Medulla oblongata (tissue), 1 donor: ENCODE measurements around the gene LITAFD.
"Not testable (repeated sequence)": the region's sequence is repeated elsewhere in the genome, so short reads cannot be mapped to it uniquely, and the experiment has no call there.

Experiments
- DNase-seq: peaks from one replicate; pipeline ENCODE4 v3.0.0-alpha.2; 2015; ENCODE audit errors: extremely low spot score

Gene LITAFD

DNA sequence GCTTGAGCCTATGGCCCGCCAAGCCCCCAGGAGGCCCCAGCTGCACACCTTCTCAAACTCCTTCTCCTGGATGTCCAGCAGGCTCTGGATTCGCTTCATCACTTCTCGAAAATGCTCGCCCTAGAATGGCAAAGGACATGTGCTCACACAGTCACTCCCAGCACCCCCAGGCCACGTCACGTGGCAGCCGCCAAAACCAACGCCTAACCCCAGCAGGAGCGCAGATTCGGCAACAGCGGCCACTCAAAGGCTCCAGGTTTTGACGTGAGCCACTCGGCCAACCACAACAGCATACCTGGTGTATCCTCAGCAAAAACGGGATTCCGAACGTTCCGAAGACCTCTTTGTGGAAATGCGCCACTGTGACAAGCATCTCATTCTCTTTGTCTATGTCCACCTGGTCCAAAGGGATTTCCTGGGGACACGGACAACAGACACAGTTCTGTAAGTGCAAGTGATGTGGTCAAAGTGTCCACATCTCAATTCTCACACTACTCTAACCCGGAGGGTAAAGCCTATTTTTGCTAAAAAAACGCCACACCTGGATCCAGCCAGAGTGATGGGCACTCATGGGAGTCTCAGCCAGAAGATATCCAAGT lies 12.7 kb downstream of the LITAFD start:
- DNase-seq = no peak

DNA sequence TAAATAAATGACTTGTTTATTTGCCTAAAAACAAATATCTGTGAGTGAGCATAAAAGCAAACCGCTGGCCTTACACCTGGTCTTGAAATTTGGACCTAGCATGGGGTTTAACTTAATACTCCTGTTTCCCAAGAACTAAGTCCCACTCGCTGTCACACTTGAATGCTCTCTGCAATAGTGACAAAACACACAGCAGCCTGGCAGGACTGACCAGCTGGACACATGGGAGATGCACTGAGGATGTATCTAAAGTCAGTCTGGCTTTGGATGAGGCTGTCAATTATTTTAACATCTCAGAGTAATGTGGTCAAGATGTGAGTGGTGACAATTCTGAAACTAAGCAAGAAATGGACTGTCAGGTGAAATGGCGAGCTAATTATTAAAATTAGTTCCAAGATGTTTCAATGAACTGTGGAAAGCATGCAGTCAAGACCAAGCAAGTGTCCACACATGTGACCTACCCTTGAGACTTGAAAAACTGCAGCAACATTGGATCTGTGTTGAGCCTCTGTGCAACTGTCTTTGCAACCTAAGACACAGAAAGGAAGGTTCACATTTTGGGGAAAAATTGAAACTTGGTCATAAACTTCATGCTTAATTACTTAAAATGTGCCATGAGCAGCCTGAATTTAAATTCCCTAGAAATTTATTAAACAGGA lies 16.6 kb downstream of the LITAFD start:
- DNase-seq = no peak

DNA sequence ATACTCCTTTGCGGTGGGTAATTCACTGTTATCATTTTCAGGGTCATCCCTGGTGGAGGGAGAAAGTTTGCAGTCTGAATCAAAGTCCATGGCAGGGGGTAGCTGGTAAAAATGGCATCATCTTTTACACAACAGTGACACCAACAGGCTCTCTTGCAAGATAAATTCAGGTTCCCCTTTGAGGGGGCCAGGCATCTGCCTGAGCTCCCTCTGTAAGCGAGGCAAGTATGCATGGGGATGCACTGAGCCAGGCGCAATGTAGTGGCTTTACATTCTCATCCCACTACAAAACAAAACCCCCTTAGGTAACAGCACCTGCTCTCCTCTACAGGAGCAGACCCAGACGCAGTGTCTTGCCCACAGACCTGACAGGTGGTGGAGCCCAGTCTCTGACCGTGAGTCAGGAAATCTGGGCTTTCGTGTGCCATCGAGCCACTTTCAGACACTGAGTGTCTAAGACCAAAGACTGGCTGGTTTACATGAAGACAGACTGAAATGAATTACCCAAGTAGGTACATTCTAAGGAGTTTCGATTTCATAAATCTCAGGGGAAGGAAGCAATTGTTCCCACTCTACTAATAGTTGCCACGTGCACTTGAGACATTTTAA lies 17.7 kb downstream of the LITAFD start:
- DNase-seq = no peak

DNA sequence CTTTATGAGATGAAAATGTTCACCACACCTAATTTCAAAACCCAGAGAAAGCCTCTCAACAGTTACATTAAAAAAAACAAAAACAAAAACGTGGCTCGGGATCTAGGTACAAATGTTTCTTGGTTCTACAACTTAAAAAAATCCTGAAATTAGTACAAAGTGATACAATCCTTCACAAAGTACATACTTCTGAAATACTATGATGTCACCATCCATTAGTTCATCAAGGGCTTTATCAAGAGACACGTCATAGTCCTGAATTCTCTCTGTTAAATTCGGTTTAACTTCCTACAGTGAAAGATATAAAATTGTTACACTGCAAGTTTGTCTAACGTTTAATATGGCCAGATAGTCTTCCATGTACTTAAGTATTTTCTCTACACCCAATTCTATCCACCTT lies 18.2 kb downstream of the LITAFD start:
- no peak for DNase-seq

DNA sequence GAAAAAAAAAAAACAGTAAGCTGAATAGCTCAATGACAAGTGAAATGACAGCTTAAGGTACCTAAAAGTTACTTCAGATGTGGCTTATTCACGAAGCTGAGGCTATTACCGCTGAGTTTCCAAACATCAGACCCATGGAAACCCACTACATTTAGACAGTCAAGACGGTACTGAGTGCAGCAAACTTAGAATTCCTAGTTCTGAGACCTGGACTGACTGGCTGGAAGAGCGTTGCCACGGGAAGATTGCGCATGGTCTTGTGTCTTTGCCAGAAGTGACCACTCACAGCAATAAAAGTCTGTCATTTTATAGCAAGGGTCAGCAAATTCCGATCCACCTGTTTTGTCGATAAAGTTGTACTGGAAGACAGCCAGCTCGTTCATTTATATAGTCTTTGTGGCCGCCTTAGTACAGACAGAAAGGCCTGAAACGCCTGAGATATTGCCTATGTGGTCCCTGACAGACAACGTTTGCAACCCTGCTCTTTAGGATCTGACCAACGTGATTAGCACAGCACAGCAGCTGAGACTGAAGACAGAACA lies 19.2 kb downstream of the LITAFD start:
- no peak for DNase-seq

DNA sequence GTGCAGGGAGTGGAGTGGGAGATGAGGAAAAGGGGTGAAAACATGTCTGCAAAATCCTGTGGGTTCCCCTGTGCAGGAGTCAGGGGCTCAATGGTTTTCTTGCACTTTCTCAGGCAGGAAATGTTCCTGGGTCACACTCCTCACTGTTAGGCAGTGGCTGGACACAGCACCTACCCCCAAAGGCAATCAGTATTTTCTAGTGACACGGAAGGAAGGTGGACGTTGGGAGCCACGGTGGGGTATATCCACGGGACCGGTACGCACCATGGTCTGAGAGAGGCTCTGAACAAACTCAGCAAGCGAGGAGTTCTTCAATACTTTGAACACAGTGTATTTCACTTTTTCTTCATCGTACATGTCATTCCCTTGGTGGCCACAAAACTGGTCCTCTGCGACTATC lies 20.9 kb downstream of the LITAFD start:
- DNase-seq = no peak

DNA sequence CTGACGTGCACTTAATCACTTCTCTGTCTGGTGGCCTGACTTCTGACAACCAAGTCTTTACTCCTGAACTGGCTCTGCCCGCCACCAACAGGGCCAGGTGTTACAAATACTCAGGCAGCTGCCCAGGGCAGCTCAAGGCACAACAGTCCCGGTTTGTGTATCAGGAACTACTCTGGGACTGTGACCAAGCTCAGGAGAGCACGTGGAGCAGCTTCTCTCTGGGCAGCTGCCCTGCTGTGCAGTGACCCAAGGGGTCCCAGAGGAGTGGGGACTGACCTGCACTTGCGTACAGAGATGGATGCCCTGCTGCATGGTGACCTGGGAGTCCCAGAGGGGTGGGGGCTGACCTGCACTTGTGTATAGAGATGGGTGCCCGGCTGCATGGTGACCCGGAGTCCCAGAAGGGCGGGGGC lies 21.9 kb downstream of the LITAFD start:
- no peak for DNase-seq

DNA sequence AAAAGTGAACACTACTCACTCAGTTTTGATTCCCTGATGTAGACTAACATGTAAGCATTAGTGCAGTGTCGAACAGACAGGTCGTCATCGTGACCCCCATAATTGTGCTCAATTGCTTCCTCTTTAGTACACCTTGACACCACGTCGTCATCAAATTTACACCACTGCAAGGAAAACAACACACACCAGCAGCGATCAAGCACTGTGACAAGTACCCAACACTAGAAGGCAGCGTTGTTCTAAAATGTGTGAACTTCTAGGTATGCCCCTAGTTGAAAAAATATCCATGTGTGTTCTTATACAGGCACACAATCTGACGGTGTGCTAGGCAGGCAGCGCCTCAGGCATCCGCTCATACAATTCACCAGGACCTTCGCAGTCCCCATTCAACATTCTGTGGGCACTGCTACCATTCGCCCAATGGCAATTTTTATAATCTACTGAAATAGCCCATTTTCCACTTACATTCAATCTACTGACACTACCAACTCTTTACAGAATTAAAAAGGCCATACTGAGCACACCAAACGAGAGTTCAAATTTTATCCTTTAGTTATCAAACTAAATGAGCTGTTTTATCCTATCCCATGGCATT lies 23.1 kb downstream of the LITAFD start:
- no peak for DNase-seq

DNA sequence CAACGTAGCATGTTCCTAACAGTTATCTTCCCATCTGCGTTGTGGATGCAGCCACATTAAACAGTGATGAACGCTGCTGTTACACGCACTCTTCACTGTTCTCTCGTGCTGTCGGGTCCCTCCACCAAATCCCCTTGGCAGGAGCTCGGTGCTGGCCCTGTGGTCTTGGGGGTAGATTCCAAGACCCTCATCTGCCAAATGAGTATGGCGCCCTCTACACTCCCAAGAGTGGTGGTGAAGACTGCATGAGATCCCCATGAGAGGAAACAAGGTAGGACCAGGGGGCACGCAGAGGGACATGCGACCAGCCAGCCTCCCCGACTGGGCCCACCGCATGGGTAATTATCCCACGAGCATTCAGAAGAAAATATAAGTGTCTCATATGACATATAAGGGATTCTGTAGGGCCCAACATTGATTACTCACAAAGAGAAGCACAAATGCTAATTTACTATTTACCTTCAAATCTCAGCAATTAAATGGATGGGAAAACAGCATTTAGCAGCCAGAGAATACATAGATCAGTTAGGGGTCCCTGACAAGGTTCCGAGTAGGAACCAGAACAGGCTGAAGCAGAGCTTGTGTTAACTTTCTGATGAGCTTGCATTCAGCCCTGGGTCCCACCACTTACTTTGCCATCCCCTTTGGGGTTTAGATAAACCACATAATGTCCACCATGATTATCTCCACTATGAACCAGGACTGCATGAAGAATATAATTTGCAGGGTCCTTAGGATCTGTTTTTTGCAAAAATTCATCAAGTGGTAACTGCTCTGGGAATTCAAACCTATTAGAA lies 23.8 kb downstream of the LITAFD start:
- no peak for DNase-seq

DNA sequence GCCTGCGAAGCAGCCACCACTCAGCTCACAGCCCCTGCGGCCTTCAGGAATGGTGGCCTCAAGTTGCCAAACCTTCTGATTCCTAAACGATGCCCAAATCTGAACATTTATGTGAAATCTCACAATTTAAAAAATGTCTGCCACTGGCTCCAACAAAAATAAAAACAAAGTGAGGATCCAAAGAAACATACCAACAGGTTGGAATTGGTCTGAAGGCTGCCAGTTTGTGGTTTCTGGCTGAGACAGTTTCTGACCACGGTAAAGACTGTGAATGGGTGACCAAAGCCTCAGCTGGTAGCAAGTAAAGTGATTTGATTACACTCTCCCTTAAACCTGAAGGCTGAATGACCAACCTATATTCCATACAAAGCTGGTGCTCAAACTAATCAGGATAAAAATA lies 24.9 kb downstream of the LITAFD start:
- no peak for DNase-seq

DNA sequence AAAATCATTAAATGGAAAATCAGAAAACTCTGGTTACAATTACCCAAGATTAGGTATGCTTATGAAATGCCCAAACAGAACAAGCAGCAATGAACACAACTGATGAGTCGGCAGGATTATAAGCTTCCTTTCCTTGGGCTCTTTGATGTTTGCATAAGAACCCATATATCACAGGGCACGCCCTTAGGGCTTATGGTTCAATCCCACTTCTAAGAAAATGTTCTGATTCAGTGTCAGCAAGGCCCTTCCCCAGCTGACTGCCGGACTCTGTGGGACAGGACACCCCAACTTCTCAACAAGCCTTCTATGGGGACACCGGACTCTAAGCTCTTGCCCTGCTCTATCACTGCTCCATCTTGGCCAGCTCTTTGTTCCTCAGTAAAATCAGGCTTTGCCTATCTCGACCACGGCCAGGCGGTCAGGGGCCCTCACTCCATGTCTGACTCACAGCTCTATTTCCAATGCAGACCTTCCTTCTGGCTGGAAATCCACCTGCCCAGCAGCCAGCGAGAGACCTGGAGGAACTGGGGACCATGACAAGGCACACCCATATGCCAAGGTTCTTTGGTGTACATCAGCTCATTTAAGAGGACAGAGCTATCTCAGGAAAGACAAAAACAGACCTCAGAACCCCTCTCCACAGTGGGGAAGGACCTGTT lies 26.8 kb downstream of the LITAFD start:
- no peak for DNase-seq

DNA sequence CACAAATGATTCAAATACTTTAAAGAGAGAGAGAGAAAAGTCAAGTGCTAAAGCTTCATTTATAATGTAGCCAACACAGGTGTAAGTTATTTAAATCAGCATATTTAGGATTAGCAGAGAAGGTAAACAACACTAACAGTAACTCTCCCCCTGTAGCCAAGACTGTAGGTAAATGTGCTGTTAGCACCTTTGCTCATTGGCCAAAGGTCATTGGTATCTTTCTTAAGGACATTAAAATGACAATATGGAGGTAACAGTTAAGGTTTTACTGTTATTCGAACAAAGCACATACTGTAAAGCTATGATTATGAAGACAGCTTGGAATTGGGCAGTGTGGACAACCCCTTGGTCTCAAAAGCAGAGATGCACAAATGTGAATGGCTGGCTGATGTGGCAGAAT lies 28.7 kb downstream of the LITAFD start:
- no peak for DNase-seq

DNA sequence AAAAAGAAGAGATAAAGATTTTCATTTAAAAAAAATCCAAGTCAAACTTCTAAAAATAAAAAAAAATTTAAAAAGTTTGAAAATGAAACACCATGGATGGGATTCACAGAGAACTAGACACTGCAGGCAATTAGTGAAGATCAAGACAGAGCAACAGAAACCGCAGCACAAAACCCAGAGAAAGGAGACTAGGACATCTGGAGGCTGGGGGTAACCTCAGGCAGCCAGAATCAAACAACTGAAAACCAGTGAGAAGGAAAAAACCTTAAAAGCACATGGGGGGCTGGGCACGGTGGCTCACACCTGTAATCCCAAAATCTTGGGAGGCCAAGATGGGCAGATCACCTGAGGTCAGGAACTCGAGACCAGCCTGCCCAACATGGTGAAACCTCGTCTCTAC lies 30.6 kb downstream of the LITAFD start:
- no peak for DNase-seq

DNA sequence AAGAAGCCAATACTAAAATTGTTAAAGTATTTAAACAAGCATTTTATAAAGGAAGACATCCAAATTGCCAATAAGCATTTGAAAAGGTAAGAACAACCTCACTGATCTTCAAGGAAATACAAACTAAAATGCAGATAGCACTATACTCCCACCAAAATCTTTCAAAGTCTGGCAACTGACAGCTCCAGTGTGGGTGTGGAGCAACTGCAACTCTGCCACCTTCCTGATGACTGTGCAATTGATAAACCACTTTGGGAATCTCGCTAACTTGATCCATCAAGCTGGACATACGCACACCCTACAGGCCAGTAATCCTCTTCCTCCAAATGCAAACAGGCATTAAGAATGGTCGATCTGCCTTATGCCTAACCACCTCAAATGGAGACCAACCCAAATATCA lies 31.9 kb downstream of the LITAFD start:
- no peak for DNase-seq

DNA sequence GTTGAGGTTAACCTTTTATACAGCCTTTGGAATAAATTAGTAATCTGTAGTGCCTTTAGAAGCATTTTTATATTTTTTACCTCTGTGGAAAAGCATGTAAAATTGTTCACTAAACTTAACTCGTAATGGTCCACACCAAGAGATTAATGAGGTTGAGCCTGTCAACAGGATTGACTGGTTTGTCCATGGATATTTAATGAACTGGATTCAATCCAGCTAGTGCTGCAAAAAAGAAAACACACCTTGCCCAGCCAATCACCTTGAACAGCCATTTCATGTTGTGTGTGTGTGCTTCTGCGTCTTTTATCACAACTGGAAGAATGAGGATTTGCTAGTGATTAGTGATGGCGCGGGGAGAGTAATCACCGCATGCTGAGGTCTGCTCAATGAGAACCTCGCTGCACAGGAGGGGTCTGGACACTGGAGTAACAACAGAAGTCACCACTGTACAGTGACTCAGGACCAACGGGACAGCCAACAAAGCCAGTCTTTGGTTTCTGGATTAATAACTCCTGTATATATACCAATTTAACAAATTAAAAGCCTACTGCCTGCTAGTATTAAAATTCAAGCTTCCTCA lies 33.7 kb downstream of the LITAFD start:
- DNase-seq = no peak

DNA sequence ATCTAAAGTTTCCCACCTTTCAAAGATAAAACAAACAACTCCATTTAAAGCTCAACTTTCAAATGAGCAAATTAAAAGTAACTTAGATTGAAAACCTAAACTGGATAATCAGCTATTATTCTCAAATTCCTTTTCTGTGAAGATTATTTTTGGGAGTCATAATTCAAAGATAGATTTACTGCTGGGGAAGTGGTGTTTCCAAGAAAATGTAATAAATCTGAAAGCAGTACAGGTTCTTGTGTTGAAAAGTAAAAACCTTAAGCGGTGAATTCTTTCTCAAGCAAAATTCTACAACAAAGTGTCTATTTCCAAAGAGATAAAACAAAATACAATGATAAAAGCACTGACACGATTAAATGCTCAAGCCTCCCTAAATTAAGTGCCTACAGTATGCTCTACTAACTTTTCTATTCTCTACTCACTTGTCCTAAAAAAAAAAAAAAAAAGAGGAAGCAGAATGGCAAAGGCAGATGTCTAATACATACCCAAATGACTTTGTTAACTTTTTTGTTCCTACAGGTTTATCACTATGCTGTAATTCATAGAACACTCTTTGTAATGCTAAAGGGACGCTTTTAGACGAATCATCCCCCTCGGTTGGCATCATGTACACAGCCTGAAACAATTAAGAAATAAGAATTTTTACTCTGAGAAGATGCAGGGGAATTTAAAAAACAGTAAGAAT lies 34.5 kb downstream of the LITAFD start:
- no peak for DNase-seq

DNA sequence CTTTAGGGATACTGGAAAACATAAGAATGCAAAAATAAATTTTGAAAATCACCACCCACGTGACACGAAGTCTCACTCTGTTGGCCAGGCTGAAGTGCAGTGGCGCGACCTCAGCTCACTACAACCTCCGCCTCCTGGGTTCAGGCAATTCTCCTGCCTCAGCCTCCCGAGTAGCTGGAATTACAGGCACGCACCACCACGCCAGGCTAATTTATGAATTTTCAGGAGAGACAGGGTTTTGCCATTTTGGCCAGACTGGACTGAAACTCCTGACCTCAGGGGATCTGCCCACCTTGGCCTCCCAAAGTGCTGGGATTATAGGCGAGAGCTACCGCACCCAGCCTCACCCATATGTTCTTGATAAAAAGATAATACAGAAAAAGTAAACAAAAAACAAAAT lies 35.2 kb downstream of the LITAFD start:
- DNase-seq = not testable (repeated sequence)

DNA sequence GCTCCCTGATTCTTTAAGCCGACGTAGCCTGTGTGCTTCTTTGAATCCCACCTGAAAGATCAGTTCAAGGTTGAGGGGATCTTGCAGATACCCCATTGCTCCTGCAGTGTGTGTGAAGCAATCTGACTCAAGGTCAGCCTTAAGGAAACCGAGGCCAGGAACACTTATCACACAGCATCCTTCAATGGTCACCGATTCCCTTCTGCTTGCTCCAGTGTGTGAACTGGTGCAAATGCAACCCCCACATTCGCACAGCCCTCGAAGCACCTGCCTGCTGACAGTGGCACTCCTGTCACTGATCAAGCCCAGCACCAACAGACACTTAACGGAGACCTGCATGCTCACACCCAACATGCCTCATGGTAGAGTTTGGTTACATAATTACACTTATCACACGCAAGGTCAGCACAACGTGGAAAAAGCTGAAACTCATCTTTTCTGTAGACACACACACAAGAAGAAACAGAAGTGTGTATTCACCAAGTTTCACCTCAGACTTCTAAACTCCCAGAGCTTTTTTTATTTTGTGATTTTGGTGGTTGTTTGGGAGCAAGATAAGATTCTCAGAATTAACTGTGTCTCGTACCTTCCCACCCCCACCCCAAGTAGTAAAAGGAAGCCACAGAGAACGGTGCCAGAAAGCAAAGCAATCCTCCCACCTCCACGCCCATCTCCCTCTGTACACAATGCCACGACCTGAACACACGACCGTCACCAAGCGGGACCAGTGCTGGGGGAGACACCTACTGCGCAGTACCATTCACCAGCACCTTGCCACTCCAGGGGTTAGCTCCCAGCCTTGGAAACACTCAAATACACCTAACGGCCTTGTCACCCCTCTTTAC lies 37.2 kb downstream of the LITAFD start:
- DNase-seq = no peak

DNA sequence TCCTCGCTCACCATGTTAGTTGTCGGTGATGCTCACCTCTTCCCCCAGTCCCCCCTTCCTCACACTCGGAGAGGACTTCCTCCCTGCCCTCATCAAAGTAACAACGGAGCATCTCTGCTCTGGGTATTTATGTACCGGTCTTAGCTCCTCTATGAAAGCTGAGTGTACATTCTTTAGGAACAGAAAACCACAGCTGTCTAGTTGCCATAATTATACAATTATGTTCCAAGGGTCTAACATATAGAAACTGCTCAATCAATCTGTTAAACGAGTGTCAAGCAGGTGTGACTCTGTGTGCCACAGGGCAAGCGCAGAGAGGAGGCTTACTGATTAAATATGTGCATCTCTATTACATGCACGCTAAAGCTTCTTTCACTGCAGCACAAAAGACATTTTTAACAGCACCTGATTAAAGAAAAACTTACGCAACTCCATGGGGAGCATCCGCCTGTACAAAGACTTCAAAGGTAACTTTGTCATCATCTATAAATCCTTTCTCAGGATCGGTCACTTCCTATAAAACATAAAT lies 37.8 kb downstream of the LITAFD start:
- no peak for DNase-seq
